Fibroblast of lung (primary cell): Measurements from ENCODE around the gene DAB1.

Experiments used
- CTCF ChIP-seq, 2 donors: IDR thresholded peaks in 1 of 2; conservative IDR thresholded peaks in 1 of 2; 1 replicate in 1 of 2; 2 replicates in 1 of 2; pipeline ENCODE4 v1.5.1; 2011 to 2012; ENCODE audit warnings: low read length in 2 of 2, control low read depth in 1 of 2, inconsistent platforms in 1 of 2, low read depth in 1 of 2, mild to moderate bottlenecking in 1 of 2
- EZH2 ChIP-seq: IDR thresholded peaks from 2 replicates; pipeline ENCODE4 v1.5.1; 2012; ENCODE audit warnings: low read length, control low read depth, mild to moderate bottlenecking; ENCODE audit errors: missing control alignments

DNA sequence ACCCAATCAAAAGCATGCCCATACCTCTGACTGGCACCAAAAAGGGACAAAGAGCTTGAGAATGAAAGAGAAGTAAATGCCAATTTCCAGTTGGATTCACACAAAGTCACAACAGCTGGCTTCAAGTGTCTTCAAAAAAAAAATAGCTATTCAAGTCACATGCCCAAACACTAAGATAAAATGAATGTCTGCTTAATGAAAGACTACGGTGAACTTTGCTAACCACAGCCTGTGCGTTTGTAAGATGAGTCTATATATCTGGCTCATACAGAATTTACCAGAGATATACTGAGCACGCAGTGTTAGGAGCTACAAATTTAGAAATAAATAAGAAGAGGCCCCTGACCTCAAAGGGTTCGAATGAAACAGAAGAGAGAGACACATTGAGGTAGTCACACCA is 73.2 kb downstream of the DAB1 start:
- TF ChIP-seq EZH2 (no peak), CTCF (conservative IDR thresholded peaks at IDR 0.05 in 1 of 2, IDR thresholded peaks at IDR 0.05 in 1 of 2; ENCODE audit: low read depth in 1 of 2, low read length in 2 of 2) (no peak)
